Pancreas (tissue), 10 donors: ENCODE data around the gene TBCCD1. TPM values are rescaled to one million over a fixed set of nuclear protein-coding genes. Genes with fewer than 3 reads are reported as not detected.
A peak's percentile ranks its signal among the peaks of the same experiment; 100 is the strongest.

Source experiments
- ATAC-seq, 4 donors: fragments of 200-7000 bp; cut with Tn5 transposase; one replicate each; pipeline versions ENCODE4 v1.8.0 to v1.9.1; 2020; ENCODE audit warnings: mild to moderate bottlenecking in 4 of 4, moderate library complexity in 4 of 4
- DNase-seq, 6 donors: peaks; one replicate each; pipeline ENCODE4 v3.0.0-alpha.2; 2020
- FAIRE-seq: peaks from 2 replicates; lab custom pipeline; 2012; peaks lifted over from hg19 to GRCh38; lab: Jason Lieb, UNC
- H3K27ac ChIP-seq, 4 donors: fragments of 200-600 bp; sonication (generic); 1 replicate in 3 of 4; 2 replicates in 1 of 4; pipeline versions ENCODE4 v1.5.0 to v1.8.0; 2020
- H3K27me3 ChIP-seq, 4 donors: fragments of 200-600 bp; one replicate each; pipeline ENCODE4 v1.8.0; 2021
- H3K36me3 ChIP-seq, 3 donors: fragments of 200-600 bp; sonication (generic) in 1 of 3; one replicate each; pipeline versions ENCODE4 v1.5.0 to v1.8.0; 2020 to 2021
- H3K4me1 ChIP-seq, 3 donors: fragments of 200-600 bp; one replicate each; pipeline ENCODE4 v1.8.0; 2021
- H3K4me3 ChIP-seq, 4 donors: fragments of 200-600 bp; sonication (generic) in 2 of 4; one replicate each; pipeline versions ENCODE4 v1.5.0 to v1.8.0; 2020 to 2021
- H3K9me3 ChIP-seq, 4 donors: fragments of 200-600 bp; one replicate each; pipeline ENCODE4 v1.8.0; 2021
- WGBS, 2 donors: extraction: QIAGEN DNeasy Blood & Tissue Kit; methylation state at CpG; one replicate each; pipeline ENCODE4 v1.1.7; 2013; 5-methylcytosine and 5-hydroxymethylcytosine counted together
- intact Hi-C, 3 donors: fragments of 100-400 bp; cut with DNase I; formaldehyde crosslinking; loops; one replicate each; pipeline versions ENCODE4 v1.11.1 to v1.14.2; 2022
- polyA plus RNA-seq, 2 donors: library from polyadenylated mRNA; stranded (reverse); fragments of 200-250 nt; gene quantifications; one replicate each; pipeline ENCODE4 v1.2.3, GENCODE V29; 2013
- total RNA-seq, 6 donors: library from RNA; stranded (reverse); fragmentation: NEBNext Ultra II Directional in 4 of 6; extraction: Animal tissue kit (Norgen Biotek cat#: 25700) in 4 of 6; gene quantifications; one replicate each; pipeline versions ENCODE4 v1.2.1 to v1.2.4, GENCODE V29; 2021 to 2023
- TF ChIP-seq, protein P1 (sequence below), 4 donors: fragments of 200-600 bp; sonication (generic) in 3 of 4; IDR thresholded peaks; one replicate each; pipeline versions ENCODE4 v1.5.0 to v1.8.0; 2021; ENCODE audit warnings: antibody characterized with exemption in 4 of 4
- donor health status: healthy with polysubstance abuse.
- donor health status: DM: no; HTN: no; CAD: no; lungs with moderate emphysema.
- donor health status: DM: no; HTN: no; CAD: no.
- donor health status: control.
- donor health status: control.
- donor health status: Bipolar disorder and iron deficiency.
- donor health status: DM: yes; HTN: yes; CAD: no.
- donor health status: DM: no; HTN: no; CAD: no.
- donor health status: DM: no; HTN: no; CAD: no.
- donor health status: DM: yes; HTN: yes; CAD: no.

The TBCCD1 gene
- total and polyA plus RNA-seq, 8 donors, result 2.6 to 7.4 (median 5.1) TPM

DNA sequence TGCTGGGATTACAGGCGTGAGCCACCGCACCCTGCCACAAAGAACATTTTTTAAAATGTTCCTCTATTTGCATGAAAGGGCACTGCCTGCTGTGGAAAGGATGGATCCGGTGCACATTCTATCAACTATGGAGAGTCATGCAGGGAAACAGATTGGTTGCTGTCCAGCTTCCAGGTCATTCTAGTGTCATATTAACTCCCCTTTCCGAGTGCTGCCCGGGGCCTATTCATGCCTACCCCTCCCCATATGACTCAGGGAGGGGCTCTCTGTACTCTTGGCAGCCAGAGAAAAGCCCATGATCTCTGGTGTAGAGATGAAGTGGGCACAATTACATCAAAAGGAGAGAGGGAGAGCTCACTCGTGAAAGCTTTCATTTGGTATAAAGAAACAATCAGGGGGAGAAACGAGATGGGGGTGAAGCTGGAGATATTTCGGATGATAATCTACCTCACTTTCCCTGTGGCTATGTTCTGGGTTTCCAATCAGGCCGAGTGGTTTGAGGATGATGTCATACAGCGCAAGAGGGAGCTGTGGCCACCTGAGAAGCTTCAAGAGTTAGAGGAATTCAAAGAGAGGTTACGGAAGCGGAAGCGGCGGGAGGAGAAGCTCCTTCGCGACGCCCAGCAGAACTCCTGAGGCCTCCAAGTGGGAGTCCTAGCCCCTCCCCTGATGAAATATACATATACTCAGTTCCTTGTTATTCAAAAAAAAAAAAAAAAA is 29.6 kb upstream of the TBCCD1 start:
- no peak for ATAC-seq
- 80% methylated on average over 17 of the region's 17 CpGs for WGBS, 2 donors
- no peak for DNase-seq
- no peaks in the 10 kb centered on the region for H3K9me3 ChIP-seq
- no peak for FAIRE-seq
- H3K36me3 ChIP-seq, result no peaks in the 10 kb centered on the region
- no peak overlapping the region for H3K27ac ChIP-seq
- intact Hi-C loops, result no loop called here
- peaks cover 12 to 25% (median 18%) of the 10 kb centered on the region in 3 donors for H3K4me1 ChIP-seq
- no peak overlapping the region for H3K4me3 ChIP-seq
- H3K27me3 ChIP-seq, result no peaks in the 10 kb centered on the region
- TF ChIP-seq, protein P1, sequence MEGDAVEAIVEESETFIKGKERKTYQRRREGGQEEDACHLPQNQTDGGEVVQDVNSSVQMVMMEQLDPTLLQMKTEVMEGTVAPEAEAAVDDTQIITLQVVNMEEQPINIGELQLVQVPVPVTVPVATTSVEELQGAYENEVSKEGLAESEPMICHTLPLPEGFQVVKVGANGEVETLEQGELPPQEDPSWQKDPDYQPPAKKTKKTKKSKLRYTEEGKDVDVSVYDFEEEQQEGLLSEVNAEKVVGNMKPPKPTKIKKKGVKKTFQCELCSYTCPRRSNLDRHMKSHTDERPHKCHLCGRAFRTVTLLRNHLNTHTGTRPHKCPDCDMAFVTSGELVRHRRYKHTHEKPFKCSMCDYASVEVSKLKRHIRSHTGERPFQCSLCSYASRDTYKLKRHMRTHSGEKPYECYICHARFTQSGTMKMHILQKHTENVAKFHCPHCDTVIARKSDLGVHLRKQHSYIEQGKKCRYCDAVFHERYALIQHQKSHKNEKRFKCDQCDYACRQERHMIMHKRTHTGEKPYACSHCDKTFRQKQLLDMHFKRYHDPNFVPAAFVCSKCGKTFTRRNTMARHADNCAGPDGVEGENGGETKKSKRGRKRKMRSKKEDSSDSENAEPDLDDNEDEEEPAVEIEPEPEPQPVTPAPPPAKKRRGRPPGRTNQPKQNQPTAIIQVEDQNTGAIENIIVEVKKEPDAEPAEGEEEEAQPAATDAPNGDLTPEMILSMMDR (IDR thresholded peaks at IDR 0.05), result no peak

DNA sequence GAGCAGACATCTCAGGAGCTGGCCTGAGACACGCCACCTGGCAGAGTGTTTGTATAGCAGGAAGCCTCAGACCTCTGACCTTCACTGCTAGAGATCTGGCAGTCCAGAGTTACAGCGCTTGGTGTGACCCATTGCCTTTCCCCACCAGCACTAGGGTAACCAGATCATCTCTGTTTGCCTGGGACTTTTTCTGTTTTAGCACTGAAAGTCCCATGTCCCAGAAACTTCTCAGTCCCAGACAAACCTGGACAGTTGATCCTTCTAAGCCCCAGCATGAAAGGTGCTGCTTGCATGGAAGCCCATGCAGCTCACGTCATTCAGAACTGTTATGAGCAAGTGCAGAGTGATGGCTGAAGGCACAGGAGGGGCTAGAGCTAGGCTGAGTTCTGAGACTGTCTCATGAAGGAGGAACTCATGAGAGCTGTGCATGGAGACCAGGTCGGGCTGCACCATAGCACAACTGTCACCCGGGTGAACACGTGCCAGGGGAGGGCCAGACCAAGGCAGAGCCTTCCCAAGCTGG is 27.5 kb upstream of the TBCCD1 start:
- FAIRE-seq, result no peak

DNA sequence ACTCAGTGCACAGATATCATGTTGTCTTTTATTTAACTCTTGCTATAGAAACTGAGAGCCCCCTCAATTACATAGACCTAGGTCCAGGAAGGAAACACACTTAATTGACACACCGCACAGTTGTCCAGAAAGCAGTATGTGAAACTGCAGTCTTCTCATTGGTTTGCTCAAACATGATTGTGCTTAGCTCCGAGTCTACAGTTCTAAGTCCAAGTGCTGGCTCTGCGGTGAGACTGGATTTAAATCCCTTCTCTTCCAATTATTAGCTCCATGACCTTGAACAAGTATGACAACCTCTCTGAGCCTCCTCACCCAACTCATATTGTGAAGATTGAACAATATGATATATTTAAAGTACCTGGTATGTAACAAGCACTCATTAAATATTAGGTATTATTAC is 26.7 kb upstream of the TBCCD1 start:
- H3K27ac ChIP-seq, result peak overlapping the region; percentile 23 to 68 (median 46)
- no peak for DNase-seq
- ATAC-seq, result peak in 3 of 4 donors; percentile 17 to 38 (median 31)
- intact Hi-C loops, result no loop called here
- TF ChIP-seq, protein P1 (IDR thresholded peaks at IDR 0.05), result no peak
- peaks cover 12 to 29% (median 22%) of the 10 kb centered on the region in 3 donors for H3K4me1 ChIP-seq
- no peak overlapping the region for H3K4me3 ChIP-seq
- no peaks in the 10 kb centered on the region for H3K36me3 ChIP-seq
- no peak for FAIRE-seq
- WGBS, 2 donors, result 41 to 46% methylated on average over 3 of the region's 3 CpGs
- no peaks in the 10 kb centered on the region for H3K27me3 ChIP-seq
- no peaks in the 10 kb centered on the region for H3K9me3 ChIP-seq

More for the DNA sequence above, 27.5 kb upstream of the TBCCD1 start:
- Histone ChIP-seq H3K4me1 (peaks cover 12 to 28% (median 25%) of the 10 kb centered on the region in 3 donors), H3K27ac (peak overlapping the region; percentile 23 to 68 (median 46)), H3K4me3 (no peak overlapping the region), H3K9me3 (no peaks in the 10 kb centered on the region), H3K36me3 (no peaks in the 10 kb centered on the region), H3K27me3 (no peaks in the 10 kb centered on the region)
- ATAC-seq (peak; percentile 67 to 84 (median 74)), DNase-seq (peak in 5 of 6 donors; percentile 33 to 61 (median 51))
- TF ChIP-seq, protein P1 (IDR thresholded peaks at IDR 0.05), result no peak
- intact Hi-C loops, result no loop called here
- WGBS, 2 donors, result 42 to 47% methylated on average over 6 of the region's 6 CpGs

DNA sequence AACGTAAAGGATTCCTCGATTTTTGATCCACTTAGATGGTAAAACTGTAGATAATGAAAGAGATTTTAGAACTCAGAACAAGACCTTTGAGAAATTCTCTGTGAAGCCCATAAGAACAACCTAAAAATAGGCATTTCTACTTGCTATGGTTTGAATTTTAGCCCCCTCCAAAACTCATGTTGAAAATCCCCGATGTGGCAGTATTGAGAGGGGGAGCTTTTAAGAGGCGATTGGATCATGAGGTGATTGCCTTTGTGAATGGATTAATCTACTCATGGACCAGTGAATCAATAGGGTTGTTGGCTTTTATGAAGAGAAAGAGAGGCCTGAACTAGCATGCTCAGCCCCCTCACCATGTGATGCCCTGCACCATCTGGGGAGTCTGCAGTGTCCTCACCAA is 25.5 kb upstream of the TBCCD1 start:
- intact Hi-C loops, result no loop called here
- Histone ChIP-seq H3K36me3 (no peaks in the 10 kb centered on the region), H3K4me1 (peaks cover 12 to 29% (median 22%) of the 10 kb centered on the region in 3 donors), H3K27ac (no peak overlapping the region), H3K9me3 (no peaks in the 10 kb centered on the region), H3K4me3 (no peak overlapping the region), H3K27me3 (no peaks in the 10 kb centered on the region)
- 94 to 100% methylated on average over 4 of the region's 4 CpGs for WGBS, 2 donors
- TF ChIP-seq, protein P1 (IDR thresholded peaks at IDR 0.05), result no peak
- DNase-seq, result no peak
- FAIRE-seq, result no peak
- ATAC-seq, result no peak
